GM12892 (cell line): Measurements from ENCODE around the gene INPP5A.

Experiments
- POLR2A ChIP-seq: IDR thresholded peaks from 2 replicates; pipeline ENCODE4 v1.6.1; 2011; ENCODE audit warnings: low read depth, low read length, control low read depth
- POLR2AphosphoS5 ChIP-seq: IDR thresholded peaks from 2 replicates; pipeline ENCODE4 v1.6.1; 2011; ENCODE audit warnings: low read depth, low read length, control low read depth

- TF ChIP-seq POLR2AphosphoS5 = no peak
- no peak for TF ChIP-seq POLR2A
Measured at GRCh38 chr10:132654121-132654571, 116.6 kb downstream of the INPP5A start.
